GM21786 (cell line): Measurements from ENCODE around the gene IRX4.

Experiments used
- ATAC-seq: cut with Tn5 transposase; IDR thresholded peaks from one replicate; pipeline ENCODE4 v1.9.1; 2021; ENCODE audit not compliant: unreplicated experiment

Gene IRX4

DNA sequence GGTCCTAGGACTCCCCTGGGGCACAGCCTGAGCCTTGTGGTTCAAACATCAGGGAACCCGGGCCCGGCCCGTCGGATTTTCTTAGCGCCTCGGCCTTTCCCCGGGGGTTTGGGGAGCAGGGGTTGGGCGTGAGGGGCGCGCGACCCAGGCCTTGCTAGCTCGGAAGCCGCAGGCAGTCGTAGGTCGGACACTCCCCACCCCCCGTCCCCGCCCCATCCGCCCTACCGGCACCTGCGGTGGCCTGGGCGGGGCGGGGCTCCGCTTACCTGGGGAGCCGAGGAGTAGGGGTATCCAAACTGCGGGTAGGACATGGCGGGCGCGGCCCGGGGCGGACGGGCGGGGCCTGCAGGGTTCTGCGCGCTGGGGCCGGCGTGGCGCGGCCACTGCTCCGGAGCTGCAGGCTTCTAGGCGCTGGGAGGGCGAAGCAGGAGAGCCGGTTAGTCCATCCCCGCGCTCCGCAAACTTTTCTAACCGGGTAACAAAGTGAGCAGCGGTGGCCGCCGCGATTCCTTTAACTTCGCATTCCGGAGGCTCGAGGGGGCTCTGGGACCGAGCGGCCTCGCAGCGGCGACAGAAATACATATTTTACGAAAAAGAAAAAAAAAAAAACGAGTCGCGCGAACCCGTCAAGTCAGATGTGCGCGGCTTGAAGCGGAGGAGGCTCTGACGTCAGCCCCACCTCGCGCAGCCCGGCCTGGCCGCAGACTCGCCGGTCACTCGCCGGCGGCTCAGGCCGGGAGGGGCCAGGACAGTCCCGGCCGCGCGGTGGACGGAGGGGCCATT lies at the start of gene IRX4:
Gene IRX4 (minus strand): TSS at position 589 of the 783 bp plus-strand sequence. CDS start 278 bp downstream, at position 311.
- no peak for ATAC-seq

- ATAC-seq = no peak
Measured at GRCh38 chr5:1931604-1932231, 49.0 kb upstream of the IRX4 start.

- no peak for ATAC-seq
Measured at GRCh38 chr5:1930880-1931603, 48.3 kb upstream of the IRX4 start.

DNA sequence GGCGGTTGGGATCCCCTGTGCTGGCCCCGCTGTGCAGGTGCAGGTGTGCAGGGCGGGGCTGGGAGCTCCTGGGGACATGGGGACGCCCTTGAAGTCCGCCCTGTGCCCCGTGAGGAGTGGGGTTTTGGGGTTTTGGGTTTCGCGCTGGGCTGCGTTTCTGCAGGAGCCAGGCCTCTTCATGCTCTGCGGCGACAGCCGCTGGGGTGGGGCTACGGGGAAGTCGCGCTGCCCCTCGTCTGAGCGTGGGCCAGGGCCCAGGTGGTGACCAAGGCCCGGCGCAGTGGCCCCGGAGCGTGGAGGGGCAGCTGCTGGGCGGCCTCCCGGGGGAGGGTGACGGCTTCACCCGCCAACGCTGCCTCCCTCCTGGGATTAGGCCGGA lies 47.8 kb upstream of the IRX4 start:
- ATAC-seq = no peak

GRCh38 chr5:1929108-1929991 lies 46.6 kb upstream of the IRX4 start:
- no peak for ATAC-seq

GRCh38 chr5:1926471-1927341 lies 44.0 kb upstream of the IRX4 start:
- ATAC-seq = no peak

GRCh38 chr5:1926071-1926440 lies 43.3 kb upstream of the IRX4 start:
- no peak for ATAC-seq

DNA sequence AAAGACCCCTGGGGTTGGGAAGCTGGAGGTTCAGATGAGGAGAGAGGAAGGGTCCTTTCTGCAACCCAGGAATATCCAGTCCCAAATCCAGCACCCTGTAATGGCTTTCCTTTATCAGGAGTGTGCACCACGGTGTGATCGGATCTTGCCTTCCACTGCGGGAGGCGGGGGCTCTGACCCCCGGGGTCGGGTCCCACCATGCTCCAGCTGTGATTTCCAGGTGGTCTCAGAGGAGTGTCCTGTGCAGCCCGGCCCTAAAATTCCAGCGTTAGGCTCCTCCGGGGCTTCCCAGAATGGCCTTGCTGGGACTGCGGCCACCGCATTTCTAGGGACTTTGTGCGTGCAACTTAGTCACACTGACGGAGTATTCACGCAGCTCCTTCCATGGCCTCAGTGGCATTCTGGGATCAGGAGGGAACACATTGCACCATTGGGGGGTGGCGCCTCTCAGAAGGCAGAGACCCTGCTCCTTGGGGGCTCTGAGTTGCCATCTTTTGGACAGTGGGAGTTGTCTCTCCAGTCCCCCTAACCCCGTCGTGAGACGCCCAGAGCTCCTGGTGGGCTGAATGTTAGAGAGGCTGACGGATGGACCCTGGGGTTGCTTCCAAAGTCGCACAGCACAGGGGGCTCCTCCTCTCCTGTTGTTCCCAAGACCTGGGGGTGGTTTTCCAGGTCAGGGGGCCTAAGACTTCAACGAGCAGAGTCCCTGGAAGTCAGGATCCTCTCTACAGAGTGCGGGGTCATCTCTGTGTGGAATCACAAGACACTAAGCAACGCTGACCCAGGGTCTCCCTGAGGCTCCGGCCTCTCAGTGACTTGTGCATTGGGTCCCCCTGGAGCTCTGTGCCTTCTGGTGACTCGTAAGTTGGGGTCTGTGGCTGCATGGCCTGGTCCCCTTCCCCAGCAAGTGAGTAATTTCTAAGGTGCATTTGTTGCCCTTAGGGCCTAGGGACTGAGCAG lies 42.7 kb upstream of the IRX4 start:
- ATAC-seq = no peak

DNA sequence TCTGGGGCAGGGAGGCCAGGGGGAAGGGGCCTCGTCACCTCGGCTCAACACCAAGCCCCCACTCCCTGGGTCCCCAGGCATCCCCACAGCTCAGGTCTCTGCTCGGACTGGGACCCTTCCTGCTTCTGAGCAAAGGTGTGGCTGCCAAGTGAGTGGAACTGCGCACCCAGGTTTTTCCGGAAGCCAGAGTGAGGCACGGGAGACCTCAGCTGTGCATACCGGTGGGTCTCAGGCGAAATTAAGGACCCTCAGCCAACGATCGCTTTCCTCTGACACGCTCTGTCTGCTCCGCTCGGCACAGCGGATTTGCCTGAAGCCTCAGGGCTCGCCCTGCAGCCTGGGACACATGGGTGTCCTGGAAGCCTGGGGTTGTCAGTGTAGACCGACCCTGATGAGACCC lies 41.0 kb upstream of the IRX4 start:
- no peak for ATAC-seq

DNA sequence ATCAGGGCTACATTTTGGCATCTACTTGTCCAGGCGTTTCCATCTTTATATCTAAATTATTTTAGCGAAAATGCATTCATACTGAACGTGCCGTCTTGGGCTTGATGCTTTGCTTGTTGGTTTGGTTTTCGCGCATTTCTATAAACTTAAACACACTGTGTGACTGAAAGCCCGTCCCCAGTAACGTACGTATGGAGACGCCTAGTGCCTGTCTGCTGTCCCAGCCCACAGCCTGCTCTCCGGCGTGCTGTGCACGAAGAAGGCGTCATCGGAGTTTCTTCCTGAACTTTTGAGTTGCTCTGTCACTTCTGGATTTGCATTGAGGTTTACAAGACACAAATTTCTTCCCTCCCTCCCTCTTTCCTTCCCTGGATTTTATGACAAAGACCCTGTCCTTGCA lies 40.6 kb upstream of the IRX4 start:
- ATAC-seq = no peak

GRCh38 chr5:1921711-1922110 lies 39.0 kb upstream of the IRX4 start:
- no peak for ATAC-seq

GRCh38 chr5:1919750-1920149 lies 37.0 kb upstream of the IRX4 start:
- no peak for ATAC-seq

DNA sequence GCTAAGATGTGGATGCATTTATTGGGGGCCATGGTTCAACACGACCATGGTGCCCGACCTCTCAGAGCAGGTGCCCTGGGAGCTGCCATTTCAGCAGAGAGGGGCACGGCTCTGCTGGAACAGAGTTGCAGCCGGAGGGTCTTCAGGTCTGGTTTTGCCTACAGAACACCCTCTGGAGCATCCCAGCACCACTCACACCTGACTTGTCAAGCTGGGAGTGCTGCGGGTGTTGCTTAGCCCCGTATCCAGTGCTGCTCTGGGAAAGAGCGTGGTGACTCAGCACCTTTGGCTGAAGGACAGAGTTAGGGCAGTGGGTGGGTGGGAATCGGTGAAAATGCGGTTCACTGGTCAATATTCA lies 36.5 kb upstream of the IRX4 start:
- no peak for ATAC-seq

- no peak for ATAC-seq
Measured at GRCh38 chr5:1918488-1919208, 35.9 kb upstream of the IRX4 start.

DNA sequence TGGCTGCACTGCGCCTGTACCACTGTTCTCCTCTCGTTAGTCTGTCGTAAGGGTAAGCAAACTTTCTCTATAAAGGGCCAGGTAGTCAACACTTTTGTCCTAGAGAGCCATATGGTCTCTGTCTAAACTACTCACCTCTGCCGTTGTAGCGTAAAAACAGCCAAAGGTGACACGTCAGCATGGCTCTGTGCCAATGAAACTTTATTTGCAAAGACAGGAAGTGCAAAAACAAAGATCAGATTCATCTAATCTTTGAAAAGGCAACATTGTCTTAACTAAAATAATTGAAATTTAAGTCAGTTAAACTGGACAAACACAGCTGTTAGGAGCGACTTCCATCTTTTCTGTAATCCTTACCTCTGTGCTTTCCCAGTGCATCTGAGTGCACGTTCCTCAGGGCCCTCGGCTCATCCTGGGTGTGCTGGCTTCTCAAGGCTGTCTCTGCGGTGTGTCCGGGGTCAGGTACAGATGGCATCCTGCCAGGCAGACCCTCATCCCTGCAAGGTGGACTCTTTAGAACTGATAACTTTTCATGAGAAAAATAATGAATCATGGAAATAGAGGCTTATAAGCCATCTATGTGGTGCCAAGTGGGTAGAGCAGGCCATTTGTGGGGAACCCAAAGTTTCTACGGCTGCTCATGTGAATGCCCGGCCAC lies 35.2 kb upstream of the IRX4 start:
- no peak for ATAC-seq

GRCh38 chr5:1916041-1917001 lies 33.6 kb upstream of the IRX4 start:
- no peak for ATAC-seq

- ATAC-seq = no peak
Measured at GRCh38 chr5:1915316-1915715, 32.6 kb upstream of the IRX4 start.
